Neuron (in vitro differentiated cells): ENCODE data around the gene MED13L.

Experiments
- H2AFZ ChIP-seq: one replicate; pipeline ENCODE4 v1.6.1; 2013; ENCODE audit warnings: low read depth, mild to moderate bottlenecking, inconsistent platforms, low read length, moderate library complexity
- H3K27me3 ChIP-seq: one replicate; pipeline ENCODE4 v1.6.1; 2013; ENCODE audit warnings: low read length; ENCODE audit not compliant: insufficient read depth
- H3K36me3 ChIP-seq: one replicate; pipeline ENCODE4 v1.6.1; 2013; ENCODE audit warnings: low read length; ENCODE audit not compliant: insufficient read depth
- H3K4me1 ChIP-seq: one replicate; pipeline ENCODE4 v1.6.1; 2013; ENCODE audit warnings: low read length; ENCODE audit not compliant: insufficient read depth
- H3K4me3 ChIP-seq: 2 replicates; pipeline ENCODE4 v1.5.1; 2013; ENCODE audit warnings: mild to moderate bottlenecking, low read length, moderate library complexity
- H3K9me3 ChIP-seq: one replicate; pipeline ENCODE4 v1.6.1; 2013; ENCODE audit warnings: low read length

The MED13L gene

DNA sequence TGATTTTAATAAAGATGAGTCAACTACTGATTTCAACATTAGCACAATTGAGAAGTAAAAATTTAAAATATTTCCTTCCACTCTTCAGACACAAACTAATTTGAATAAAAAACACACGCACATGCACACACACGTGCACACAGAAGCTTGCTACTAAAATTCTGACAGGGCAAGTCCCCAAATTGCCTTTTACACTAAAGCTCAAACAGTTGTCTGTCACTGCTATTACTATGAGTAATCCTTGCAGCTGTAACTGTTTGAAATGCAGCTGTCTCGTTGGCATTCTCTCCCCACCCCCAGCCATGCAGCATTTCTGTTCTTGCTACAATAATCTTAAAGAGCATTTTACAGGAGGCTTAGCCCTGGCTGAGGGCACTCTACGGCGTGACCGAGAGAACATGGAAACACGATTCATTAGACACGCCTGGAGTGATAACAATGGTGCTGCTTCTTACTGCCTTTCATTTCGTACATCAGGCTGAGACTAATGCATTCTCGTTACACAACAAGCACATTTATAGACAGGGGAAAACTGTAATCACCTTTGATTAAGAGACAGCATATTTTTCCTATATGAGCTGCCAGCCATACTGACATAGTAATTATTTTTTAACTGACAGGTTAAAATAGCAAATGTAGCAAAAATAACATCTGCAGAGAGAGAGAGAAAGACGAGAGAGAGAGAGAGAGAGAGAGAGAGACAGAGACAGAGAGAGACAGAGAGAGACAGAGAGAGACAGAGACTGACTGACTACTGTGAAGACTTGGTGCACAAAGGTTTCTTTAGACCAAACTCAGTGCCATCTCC lies 153.8 kb downstream of the MED13L start:
- Histone ChIP-seq H3K9me3 (no peaks in the 10 kb centered on the region), H3K36me3 (no peaks in the 10 kb centered on the region), H2AFZ (no peak overlapping the region), H3K4me1 (peaks cover 53% of the 10 kb centered on the region), H3K27me3 (no peaks in the 10 kb centered on the region), H3K4me3 (peak overlapping the region; percentile 9)

DNA sequence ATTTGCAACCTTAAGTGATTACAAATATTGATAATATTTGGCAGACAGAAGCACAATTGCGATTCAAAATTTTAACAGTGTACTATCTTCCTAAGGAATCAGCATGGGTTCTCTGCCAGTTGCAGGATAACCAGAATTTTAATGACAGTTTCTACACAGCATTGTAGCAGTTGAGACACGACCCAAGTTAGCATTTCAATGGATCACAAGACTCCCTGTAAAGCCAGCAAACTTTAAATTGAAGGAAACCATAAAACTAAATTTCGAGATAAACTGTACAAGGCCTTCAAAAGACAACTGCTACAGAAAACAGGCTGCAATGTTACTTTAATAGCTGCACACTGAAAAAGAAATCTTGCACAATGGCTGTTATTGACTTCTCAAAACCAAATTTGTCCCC lies 154.9 kb downstream of the MED13L start:
- H2AFZ ChIP-seq, result no peak overlapping the region
- H3K27me3 ChIP-seq, result no peaks in the 10 kb centered on the region
- H3K4me1 ChIP-seq, result peaks cover 48% of the 10 kb centered on the region
- H3K9me3 ChIP-seq, result no peaks in the 10 kb centered on the region
- no peaks in the 10 kb centered on the region for H3K36me3 ChIP-seq
- H3K4me3 ChIP-seq, result peak overlapping the region; percentile 9

GRCh38 chr12:116121453-116121871 lies 156.0 kb downstream of the MED13L start:
- H3K4me1 ChIP-seq, result peaks cover 48% of the 10 kb centered on the region
- peak overlapping the region; percentile 3 for H3K4me3 ChIP-seq
- no peaks in the 10 kb centered on the region for H3K27me3 ChIP-seq
- H3K36me3 ChIP-seq, result no peaks in the 10 kb centered on the region
- no peak overlapping the region for H2AFZ ChIP-seq
- no peaks in the 10 kb centered on the region for H3K9me3 ChIP-seq

DNA sequence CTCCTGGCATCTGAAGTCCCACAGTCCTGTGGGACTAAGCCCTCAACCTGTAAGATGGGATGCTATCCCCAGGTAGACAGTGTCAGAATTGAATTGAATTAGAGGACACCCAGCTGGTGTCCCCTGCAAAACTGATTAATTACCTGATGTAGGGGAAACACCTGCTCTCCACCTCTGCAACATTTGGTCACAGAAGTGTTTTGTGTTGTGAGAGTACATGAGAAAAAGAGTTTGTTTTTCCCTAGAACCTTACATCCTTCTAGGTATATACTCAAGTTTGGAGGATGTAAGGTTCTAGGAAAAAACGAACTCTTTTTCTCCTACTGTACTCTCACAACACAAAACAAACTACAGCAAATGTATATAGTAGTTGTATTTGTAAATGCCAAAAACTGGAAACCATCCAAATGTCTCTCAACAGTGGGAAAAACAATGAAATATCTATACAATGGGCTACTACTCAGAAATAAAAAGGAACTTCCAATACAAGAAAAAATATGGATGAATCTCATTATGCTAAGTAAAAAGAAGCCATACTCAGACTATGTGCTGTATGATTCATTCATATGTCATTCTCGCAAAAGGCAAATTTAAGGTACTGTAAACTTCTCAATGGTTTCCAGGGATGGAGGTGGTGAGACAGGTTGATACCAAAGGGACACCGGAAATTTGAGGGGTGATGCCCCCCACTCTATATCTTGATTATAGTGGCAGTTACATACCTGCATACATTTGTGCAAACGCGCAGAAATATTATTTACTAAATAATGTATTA lies 160.7 kb downstream of the MED13L start:
- Histone ChIP-seq H3K27me3 (no peaks in the 10 kb centered on the region), H3K36me3 (no peaks in the 10 kb centered on the region), H3K4me3 (no peak overlapping the region), H3K9me3 (no peaks in the 10 kb centered on the region), H3K4me1 (peaks cover 26% of the 10 kb centered on the region), H2AFZ (no peak overlapping the region)

DNA sequence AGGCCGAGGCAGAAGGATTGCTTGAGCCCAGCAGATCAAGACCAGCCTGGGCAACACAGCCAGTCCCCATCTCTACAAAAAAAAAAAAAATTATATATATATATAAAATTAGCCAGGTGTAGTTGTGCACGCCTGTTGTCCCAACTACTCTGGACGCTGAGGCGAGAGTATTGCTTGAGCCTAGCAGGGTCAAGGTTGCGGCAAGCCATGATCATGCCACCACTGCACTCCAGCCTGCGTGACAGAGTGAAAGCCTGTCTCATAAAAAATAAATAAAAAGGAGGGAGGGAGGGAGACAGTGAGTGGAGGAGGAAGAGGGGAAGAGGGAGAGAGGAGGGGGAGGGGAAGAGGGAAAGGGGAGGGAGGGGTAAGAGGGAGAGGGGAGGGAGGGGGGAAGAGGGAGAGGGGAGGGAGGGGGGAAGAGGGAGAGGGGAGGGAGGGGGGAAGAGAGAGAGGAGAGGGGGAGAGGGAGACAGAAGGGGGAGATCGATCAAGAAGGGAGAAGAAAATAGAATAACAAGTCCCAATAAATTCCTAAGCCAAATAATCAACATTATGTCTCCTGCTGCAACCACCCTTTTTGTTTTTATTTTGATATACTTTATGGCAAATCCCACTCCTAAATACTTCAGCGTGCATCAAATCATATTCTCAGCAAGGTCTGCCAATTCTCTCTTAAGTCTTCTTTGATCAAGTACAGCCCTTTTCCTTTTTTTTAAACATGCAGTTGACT lies 163.9 kb downstream of the MED13L start:
- Histone ChIP-seq H3K36me3 (no peaks in the 10 kb centered on the region), H3K27me3 (no peaks in the 10 kb centered on the region), H2AFZ (no peak overlapping the region), H3K4me3 (no peak overlapping the region), H3K9me3 (no peaks in the 10 kb centered on the region), H3K4me1 (peaks cover 13% of the 10 kb centered on the region)

DNA sequence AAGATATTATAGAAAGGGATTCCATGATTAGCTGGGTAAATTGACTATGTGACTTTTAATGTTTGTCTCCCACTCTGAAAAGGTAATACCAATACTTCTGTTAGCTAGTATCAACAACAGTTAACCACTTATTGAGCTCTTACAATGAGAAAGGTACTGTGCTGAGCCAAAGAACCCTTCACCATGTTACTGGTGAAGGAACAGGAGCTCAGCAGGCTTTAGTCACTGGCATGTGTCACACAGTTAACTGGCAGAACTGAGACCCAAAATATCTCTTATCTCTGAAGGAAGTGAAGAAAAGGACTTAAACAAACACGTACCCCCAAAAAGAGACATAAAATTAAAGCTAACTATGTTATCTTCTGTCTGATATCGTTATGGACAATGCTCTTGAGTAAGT lies 170.6 kb downstream of the MED13L start:
- Histone ChIP-seq H3K36me3 (no peaks in the 10 kb centered on the region), H2AFZ (no peak overlapping the region), H3K4me1 (peaks cover 7% of the 10 kb centered on the region), H3K27me3 (no peaks in the 10 kb centered on the region), H3K4me3 (no peak overlapping the region), H3K9me3 (no peaks in the 10 kb centered on the region)

- Histone ChIP-seq H3K4me3 (no peak overlapping the region), H3K27me3 (no peaks in the 10 kb centered on the region), H3K4me1 (peaks cover 5% of the 10 kb centered on the region), H2AFZ (no peak overlapping the region), H3K9me3 (no peaks in the 10 kb centered on the region), H3K36me3 (no peaks in the 10 kb centered on the region)
Measured at GRCh38 chr12:116104167-116104767, 173.2 kb downstream of the MED13L start.

GRCh38 chr12:116101991-116102390 lies 175.5 kb downstream of the MED13L start:
- Histone ChIP-seq H3K9me3 (no peaks in the 10 kb centered on the region), H3K36me3 (no peaks in the 10 kb centered on the region), H3K4me1 (peaks cover 5% of the 10 kb centered on the region), H3K27me3 (no peaks in the 10 kb centered on the region), H3K4me3 (no peak overlapping the region), H2AFZ (no peak overlapping the region)

- Histone ChIP-seq H3K36me3 (no peaks in the 10 kb centered on the region), H3K4me1 (peaks cover 5% of the 10 kb centered on the region), H3K4me3 (no peak overlapping the region), H2AFZ (no peak overlapping the region), H3K9me3 (no peaks in the 10 kb centered on the region), H3K27me3 (no peaks in the 10 kb centered on the region)
Measured at GRCh38 chr12:116099652-116100432, 177.7 kb downstream of the MED13L start.

GRCh38 chr12:116096874-116097273 lies 180.6 kb downstream of the MED13L start:
- H3K36me3 ChIP-seq, result peaks cover 3% of the 10 kb centered on the region
- H3K9me3 ChIP-seq, result no peaks in the 10 kb centered on the region
- H2AFZ ChIP-seq, result no peak overlapping the region
- peaks cover 5% of the 10 kb centered on the region for H3K4me1 ChIP-seq
- no peaks in the 10 kb centered on the region for H3K27me3 ChIP-seq
- no peak overlapping the region for H3K4me3 ChIP-seq

DNA sequence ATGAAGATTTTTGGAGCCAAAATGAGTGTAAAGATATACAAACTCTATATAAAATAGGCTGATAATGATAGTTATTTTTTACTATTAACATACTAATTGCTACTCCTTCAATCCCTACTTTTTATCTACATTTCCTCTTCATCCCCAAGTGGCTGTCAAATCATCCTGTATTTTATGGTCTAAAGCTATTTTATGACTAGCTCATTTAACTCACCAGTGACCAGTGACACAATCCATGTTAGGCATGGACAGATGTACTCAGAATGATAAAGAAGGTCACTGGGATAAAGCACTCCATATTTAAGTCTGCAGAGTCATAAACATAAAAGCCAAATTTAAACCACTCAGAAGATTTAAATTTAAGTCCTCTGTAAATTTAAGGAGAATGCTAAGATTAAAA lies 183.0 kb downstream of the MED13L start:
- Histone ChIP-seq H3K9me3 (no peaks in the 10 kb centered on the region), H3K36me3 (peaks cover 3% of the 10 kb centered on the region), H3K27me3 (no peaks in the 10 kb centered on the region), H3K4me3 (no peak overlapping the region), H3K4me1 (peaks cover under 1% of the 10 kb centered on the region), H2AFZ (no peak overlapping the region)

DNA sequence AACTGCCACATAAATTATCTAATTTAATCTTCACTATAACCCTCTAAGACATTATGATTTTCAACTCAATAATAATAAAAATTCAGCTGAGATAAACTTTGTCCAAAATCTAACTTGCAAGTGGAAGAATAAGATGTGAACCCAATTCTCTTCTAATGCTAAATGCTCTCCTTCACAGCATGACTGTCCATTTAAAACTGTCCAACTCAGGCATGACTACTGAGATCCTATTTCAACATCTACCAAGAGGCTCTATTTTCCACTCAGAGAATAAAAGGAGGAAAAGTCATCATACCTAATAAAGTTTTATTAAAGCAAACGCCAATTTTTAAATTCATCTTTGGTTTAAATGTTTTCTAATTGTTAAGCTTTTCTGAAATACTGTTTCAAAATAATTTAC lies 183.6 kb downstream of the MED13L start:
- H3K27me3 ChIP-seq, result no peaks in the 10 kb centered on the region
- no peaks in the 10 kb centered on the region for H3K9me3 ChIP-seq
- no peaks in the 10 kb centered on the region for H3K4me1 ChIP-seq
- no peak overlapping the region for H2AFZ ChIP-seq
- peaks cover 3% of the 10 kb centered on the region for H3K36me3 ChIP-seq
- no peak overlapping the region for H3K4me3 ChIP-seq
